HCT116 (cell line): Measurements from ENCODE around the gene CACNA2D3. TPM values are rescaled to one million over a fixed set of nuclear protein-coding genes. Genes with fewer than 3 reads are reported as not detected.

Experiments used
- ATAC-seq: fragments of 200-7000 bp; cut with Tn5 transposase; 2 replicates; pipeline ENCODE4 v1.9.1; 2020; ENCODE audit warnings: mild to moderate bottlenecking, moderate library complexity
- BruUV-seq: library from RNA; stranded (reverse); fragments of 400-500 nt; replicated peaks from 2 replicates; lab custom pipeline; 2021; lab: Mats Ljungman, UMichigan
- CTCF ChIA-PET: fragments of 300-600 bp; sonication (Branson Sonifier 250); formaldehyde crosslinking; loops from one replicate; lab custom pipeline; 2021; ENCODE audit warnings: antibody characterized with exemption; lab: Charles Lee
- POLR2A ChIA-PET: fragments of 300-600, 350-600 bp; sonication (Branson Sonifier 250); formaldehyde crosslinking; loops from one replicate; lab custom pipeline; 2021; ENCODE audit warnings: antibody characterized with exemption; lab: Charles Lee
- RAD21 ChIA-PET, 2 experiments: fragments of 300-600 bp; sonication (Branson Sonifier 250); formaldehyde crosslinking; loops; one replicate each; lab custom pipeline; 2023; ENCODE audit warnings: low total read pairs in 2 of 2; ENCODE audit not compliant: uncharacterized antibody in 2 of 2, unreplicated experiment in 2 of 2, low non-redundant PET in 1 of 2; lab: Charles Lee
- DNase-seq: peaks from one replicate; pipeline ENCODE4 v3.0.0-alpha.2; 2010; ENCODE audit warnings: low read depth, low spot score
- H2AFZ ChIP-seq: fragments of 200-600 bp; shearing (Covaris generic), sonication (generic); 2 replicates; pipeline ENCODE4 v1.6.1; 2017; ENCODE audit warnings: low read depth, mixed run types, mixed read lengths, antibody characterized with exemption, low read length; ENCODE audit not compliant: poor library complexity, severe bottlenecking
- H3K27ac ChIP-seq: 2 replicates; pipeline ENCODE4 v1.5.1; 2012; ENCODE audit warnings: low read depth, low read length
- H3K27me3 ChIP-seq: fragments of 200-600 bp; sonication (generic); 2 replicates; pipeline ENCODE4 v1.6.1; 2016; ENCODE audit warnings: mixed run types, low read length, mixed read lengths; ENCODE audit not compliant: insufficient read depth
- H3K36me3 ChIP-seq, 2 experiments: fragments of 200-500 bp in 1 of 2; fragments of 200-600 bp in 1 of 2; sonication (Bioruptor generic) in 1 of 2; sonication (generic) in 1 of 2; 2 replicates each; pipeline versions ENCODE4 v1.5.1 to v1.6.1; 2014 to 2016; ENCODE audit warnings: low read length in 2 of 2, inconsistent platforms in 1 of 2, mixed read lengths in 1 of 2, mixed run types in 1 of 2; ENCODE audit not compliant: insufficient read depth in 2 of 2, control insufficient read depth in 1 of 2
- H3K4me1 ChIP-seq, 2 experiments: fragments of 200-600 bp in 1 of 2; sonication (generic) in 1 of 2; 2 replicates each; pipeline versions ENCODE4 v1.5.1 to v1.6.1; 2012 to 2017; ENCODE audit warnings: low read length in 2 of 2, inconsistent platforms in 1 of 2, mild to moderate bottlenecking in 1 of 2, mixed read lengths in 1 of 2, mixed run types in 1 of 2, moderate library complexity in 1 of 2; ENCODE audit not compliant: insufficient read depth in 2 of 2, control insufficient read depth in 1 of 2
- H3K4me2 ChIP-seq: fragments of 200-600 bp; sonication (generic); 2 replicates; pipeline ENCODE4 v1.6.1; 2017; ENCODE audit warnings: mixed run types, low read length, mixed read lengths
- H3K4me3 ChIP-seq, 2 experiments: fragments of 200-600 bp in 1 of 2; sonication (generic) in 1 of 2; replicated peaks in 1 of 2; 2 replicates each; pipeline ENCODE4 v1.5.1; 2011 to 2016; ENCODE audit warnings: low read length in 2 of 2, control low read depth in 1 of 2, low read depth in 1 of 2, mild to moderate bottlenecking in 1 of 2, mixed read lengths in 1 of 2, mixed run types in 1 of 2
- H3K79me2 ChIP-seq: fragments of 200-600 bp; sonication (generic); 2 replicates; pipeline ENCODE4 v1.6.1; 2017; ENCODE audit warnings: mild to moderate bottlenecking, mixed run types, low read length, moderate library complexity, mixed read lengths; ENCODE audit not compliant: insufficient read depth
- H3K9ac ChIP-seq: fragments of 200-600 bp; sonication (generic); 2 replicates; pipeline ENCODE4 v1.6.1; 2016; ENCODE audit warnings: low read length, mixed read lengths
- H3K9me2 ChIP-seq: fragments of 200-600 bp; sonication (generic), shearing (Covaris generic); 2 replicates; pipeline ENCODE4 v1.6.1; 2017; ENCODE audit warnings: mixed run types, mild to moderate bottlenecking, moderate library complexity; ENCODE audit not compliant: insufficient read depth
- H3K9me3 ChIP-seq, 2 experiments: fragments of 200-500 bp in 1 of 2; fragments of 200-600 bp in 1 of 2; sonication (Bioruptor generic) in 1 of 2; sonication (generic) in 1 of 2; 2 replicates each; pipeline ENCODE4 v1.6.1; 2014 to 2017; ENCODE audit warnings: low read length in 2 of 2, mixed read lengths in 2 of 2, inconsistent platforms in 1 of 2, low read depth in 1 of 2, mild to moderate bottlenecking in 1 of 2, mixed run types in 1 of 2, moderate library complexity in 1 of 2; ENCODE audit not compliant: control insufficient read depth in 1 of 2, insufficient read depth in 1 of 2
- H4K20me1 ChIP-seq: fragments of 200-600 bp; sonication (generic), shearing (Covaris generic); 2 replicates; pipeline ENCODE4 v1.6.1; 2017; ENCODE audit warnings: mixed run types, mild to moderate bottlenecking, moderate library complexity; ENCODE audit not compliant: insufficient read depth
- ATF3 ChIP-seq: IDR thresholded peaks from 2 replicates; pipeline ENCODE4 v1.6.1; 2012
- CEBPB ChIP-seq: IDR thresholded peaks from 2 replicates; pipeline ENCODE4 v1.6.1; 2012; ENCODE audit warnings: low read depth
- EGR1 ChIP-seq: IDR thresholded peaks from 2 replicates; pipeline ENCODE4 v1.6.1; 2012; ENCODE audit warnings: low read depth
- POLR2A ChIP-seq: IDR thresholded peaks from 2 replicates; pipeline ENCODE4 v1.7.0; 2011; ENCODE audit warnings: borderline replicate concordance; ENCODE audit not compliant: insufficient read depth, insufficient read length; ENCODE audit errors: extremely low read depth
- POLR2AphosphoS5 ChIP-seq: IDR thresholded peaks from 2 replicates; pipeline ENCODE4 v1.6.1; 2011; ENCODE audit warnings: mild to moderate bottlenecking, low read depth, low read length, moderate library complexity
- REST ChIP-seq: IDR thresholded peaks from 2 replicates; pipeline ENCODE4 v1.6.1; 2012; ENCODE audit warnings: low read depth
- SIN3A ChIP-seq: IDR thresholded peaks from 2 replicates; pipeline ENCODE4 v1.6.1; 2012; ENCODE audit warnings: low read depth
- ZBTB33 ChIP-seq: IDR thresholded peaks from 2 replicates; pipeline ENCODE4 v1.6.1; 2011; ENCODE audit warnings: mild to moderate bottlenecking, low read length, moderate library complexity; ENCODE audit not compliant: insufficient replicate concordance; ENCODE audit errors: extremely low read depth
- intact Hi-C: fragments of 100-400 bp; cut with micrococcal nuclease; formaldehyde crosslinking; loops from 2 replicates; pipeline ENCODE4 v1.10.0; 2022
- total RNA-seq: library from RNA; stranded (reverse); gene quantifications from one replicate; pipeline ENCODE4 v1.2.1, GENCODE V29; 2021; ENCODE audit not compliant: unreplicated experiment

CACNA2D3 gene
- total RNA-seq, 1 experiment from 2014 or later: 0.20 TPM

GRCh38 chr3:54131026-54131605, 8.8 kb downstream of the CACNA2D3 start:
- POLR2A ChIA-PET: no interaction called here
- ATAC-seq: no peak
- intact Hi-C loops: no loop called here
- TF ChIP-seq CEBPB (no peak), POLR2A (no peak), ATF3 (no peak), REST (no peak), ZBTB33 (no peak), SIN3A (no peak), POLR2AphosphoS5 (no peak), EGR1 (no peak)
- no peak overlapping the region for H3K9ac ChIP-seq
- H3K9me2 ChIP-seq: no peaks in the 10 kb centered on the region
- H4K20me1 ChIP-seq: no peaks in the 10 kb centered on the region
- peaks cover 29% of the 10 kb centered on the region for H3K27me3 ChIP-seq
- DNase-seq: no peak
- H3K79me2 ChIP-seq: no peaks in the 10 kb centered on the region
- no TSS peak for BruUV-seq
- H3K9me3 ChIP-seq: no peaks in the 10 kb centered on the region
- H3K4me1 ChIP-seq: no peaks in the 10 kb centered on the region
- CTCF ChIA-PET: no interaction called here
- no peak overlapping the region for H3K4me3 ChIP-seq
- H3K27ac ChIP-seq: no peak overlapping the region
- H3K4me2 ChIP-seq: no peak overlapping the region
- RAD21 ChIA-PET: no interaction called here
- H3K36me3 ChIP-seq: no peaks in the 10 kb centered on the region
- no peak overlapping the region for H2AFZ ChIP-seq
